K562 (cell line): ENCODE data around the gene ADARB2.

ENCODE experiments used
- ATF7 ChIP-seq: fragments of 450-650 bp; IDR thresholded peaks from 2 replicates; pipeline ENCODE4 v1.7.1; 2014; ENCODE audit warnings: mild to moderate bottlenecking, moderate library complexity
- CHD2 ChIP-seq: IDR thresholded peaks from 2 replicates; pipeline ENCODE4 v1.6.1; 2011; ENCODE audit warnings: low read depth, low read length
- PCBP2 ChIP-seq: fragments of 200-400 bp; formaldehyde crosslinking; IDR thresholded peaks from 2 replicates; pipeline ENCODE4 v1.6.1; 2018; ENCODE audit warnings: low read length, low read depth, mild to moderate bottlenecking, moderate library complexity; ENCODE audit not compliant: poor library complexity, severe bottlenecking
- ZNF57 ChIP-seq: fragments of 450-650 bp; formaldehyde crosslinking; IDR thresholded peaks from 2 replicates; pipeline ENCODE4 v1.4.0; 2020; ENCODE audit warnings: mild to moderate bottlenecking, moderate library complexity
- ZNF695 ChIP-seq: fragments of 450-650 bp; formaldehyde crosslinking; IDR thresholded peaks from 2 replicates; pipeline ENCODE4 v1.4.0; 2020; ENCODE audit warnings: mild to moderate bottlenecking, moderate library complexity
- ZZZ3 ChIP-seq: fragments of 450-650 bp; IDR thresholded peaks from 2 replicates; pipeline ENCODE4 v1.6.1; 2016; ENCODE audit warnings: antibody characterized with exemption, mild to moderate bottlenecking, moderate library complexity

DNA sequence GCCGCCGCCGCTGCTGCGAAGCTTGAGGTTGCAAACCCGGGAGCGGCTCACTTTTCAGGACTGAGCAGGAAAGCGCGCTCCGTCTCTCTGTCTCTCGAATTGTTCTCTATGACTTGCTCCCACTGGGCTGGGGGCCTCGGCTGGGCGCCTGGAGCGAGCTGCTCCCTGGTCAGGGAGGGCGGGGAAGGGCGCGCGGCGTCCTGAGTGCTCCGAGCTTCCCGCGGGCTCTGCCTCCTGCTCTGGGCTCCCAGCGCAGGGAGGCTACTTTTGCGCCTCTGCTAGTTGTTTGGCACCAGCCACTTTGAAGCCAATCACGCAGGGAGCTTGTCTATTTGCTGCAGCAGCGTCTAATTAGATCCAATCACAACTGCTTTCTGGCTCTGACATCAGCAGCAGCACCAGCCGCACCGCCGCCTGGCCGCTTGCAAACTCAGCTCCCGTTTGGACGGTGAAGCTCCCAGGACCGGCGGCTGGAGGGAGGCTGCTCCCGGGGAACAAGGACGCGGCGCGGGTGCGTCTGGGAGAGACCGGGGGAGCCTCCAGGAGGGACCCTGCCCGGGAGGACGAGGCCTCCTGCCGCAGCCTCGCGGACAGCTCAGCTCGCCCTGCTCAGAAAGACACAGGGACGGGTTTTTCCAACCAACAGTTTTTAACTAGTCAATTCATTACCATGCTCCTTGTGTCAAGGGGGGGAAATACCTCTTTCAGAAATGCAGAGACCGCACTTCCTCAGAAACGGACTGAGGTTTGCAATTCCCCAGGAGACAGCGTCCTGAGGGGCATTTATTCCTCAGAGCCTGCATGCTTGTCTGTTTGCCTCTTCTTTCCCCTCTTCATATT lies at the start of gene ADARB2:
- no peak for TF ChIP-seq ZZZ3
- no peak for TF ChIP-seq ATF7
- TF ChIP-seq ZNF57 = no peak
- TF ChIP-seq ZNF695 = no peak
- TF ChIP-seq CHD2 = no peak
- TF ChIP-seq PCBP2 = no peak
